IPS-NIHi7 (cell line): ENCODE data around the gene FOLR1.
"Not testable (repeated sequence)": the region's sequence is repeated elsewhere in the genome, so short reads cannot be mapped to it uniquely, and the experiment has no call there.

Experiments used
- DNase-seq: peaks from one replicate; pipeline ENCODE4 v3.0.0; 2012; ENCODE audit warnings: mixed read lengths; ENCODE audit errors: extremely low spot score

The FOLR1 gene

GRCh38 chr11:72181553-72181958 is 10.4 kb upstream of the FOLR1 start:
- DNase-seq, result peak; percentile 50

- no peak for DNase-seq
Measured at GRCh38 chr11:72188267-72188666, 3.7 kb upstream of the FOLR1 start.

- peak; percentile 69 for DNase-seq
Measured at GRCh38 chr11:72189455-72190250, 2.3 kb upstream of the FOLR1 start.

GRCh38 chr11:72190631-72191071 is 1.3 kb upstream of the FOLR1 start:
- no peak for DNase-seq

GRCh38 chr11:72195518-72196270 is 3.8 kb downstream of the FOLR1 start:
- DNase-seq, result no peak

GRCh38 chr11:72201445-72201844 is 9.5 kb downstream of the FOLR1 start:
- not testable (repeated sequence) for DNase-seq

- DNase-seq, result no peak
Measured at GRCh38 chr11:72202571-72202970, 10.6 kb downstream of the FOLR1 start.

- DNase-seq, result no peak
Measured at GRCh38 chr11:72203163-72203562, 11.2 kb downstream of the FOLR1 start.

- DNase-seq, result no peak
Measured at GRCh38 chr11:72204886-72205285, 12.9 kb downstream of the FOLR1 start.

- not testable (repeated sequence) for DNase-seq
Measured at GRCh38 chr11:72206794-72207193, 14.9 kb downstream of the FOLR1 start.

- peak; percentile 3 for DNase-seq
Measured at GRCh38 chr11:72208281-72208680, 16.3 kb downstream of the FOLR1 start.

- peak; percentile 1 for DNase-seq
Measured at GRCh38 chr11:72209101-72209500, 17.2 kb downstream of the FOLR1 start.

GRCh38 chr11:72216638-72217037 is 24.7 kb downstream of the FOLR1 start, which contains the start of gene FOLR2:
Gene FOLR2, plus strand, starts transcription at chr11:72216794. Its CDS starts 1,791 bp downstream, at chr11:72218585.
- DNase-seq, result peak; percentile 2

GRCh38 chr11:72217841-72218240 is 25.9 kb downstream of the FOLR1 start:
- peak; percentile 2 for DNase-seq

GRCh38 chr11:72218251-72218745 is 26.4 kb downstream of the FOLR1 start:
- peak; percentile 2 for DNase-seq

GRCh38 chr11:72220696-72221363 is 28.9 kb downstream of the FOLR1 start:
- DNase-seq, result peak; percentile 1

GRCh38 chr11:72221386-72222075 is 29.6 kb downstream of the FOLR1 start:
- DNase-seq, result no peak

- no peak for DNase-seq
Measured at GRCh38 chr11:72222106-72222891, 30.4 kb downstream of the FOLR1 start.

- DNase-seq, result peak; percentile 91
Measured at GRCh38 chr11:72222907-72223614, 31.1 kb downstream of the FOLR1 start.
